ENCODE data around the gene MGAT5.
"Not testable (repeated sequence)": the region's sequence is repeated elsewhere in the genome, so short reads cannot be mapped to it uniquely, and the experiment has no call there.

Gene MGAT5

DNA sequence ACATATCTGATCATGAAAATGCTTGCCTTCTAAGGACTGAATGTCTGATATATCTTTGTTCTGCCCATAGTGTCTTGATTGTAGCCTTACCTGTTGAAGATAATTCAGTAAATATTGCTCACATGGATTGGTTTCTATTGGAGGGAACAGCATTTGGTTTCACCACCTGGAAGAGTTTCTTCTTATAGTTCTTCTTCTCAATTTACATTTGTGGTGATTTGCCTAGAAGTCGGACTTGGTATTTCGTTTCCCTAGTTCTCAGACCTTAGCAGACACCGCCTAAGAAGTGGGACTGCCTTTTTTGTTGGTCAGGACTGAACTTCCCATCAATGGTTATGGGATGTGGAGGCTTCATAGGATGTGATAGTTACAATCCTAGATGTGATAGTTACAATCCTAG, 20.2 kb downstream of the MGAT5 start:
- DNase-seq (ENCODE audit: extremely low spot score, insufficient read length, low read depth) (no peak), FAIRE-seq (peak; percentile 63)

DNA sequence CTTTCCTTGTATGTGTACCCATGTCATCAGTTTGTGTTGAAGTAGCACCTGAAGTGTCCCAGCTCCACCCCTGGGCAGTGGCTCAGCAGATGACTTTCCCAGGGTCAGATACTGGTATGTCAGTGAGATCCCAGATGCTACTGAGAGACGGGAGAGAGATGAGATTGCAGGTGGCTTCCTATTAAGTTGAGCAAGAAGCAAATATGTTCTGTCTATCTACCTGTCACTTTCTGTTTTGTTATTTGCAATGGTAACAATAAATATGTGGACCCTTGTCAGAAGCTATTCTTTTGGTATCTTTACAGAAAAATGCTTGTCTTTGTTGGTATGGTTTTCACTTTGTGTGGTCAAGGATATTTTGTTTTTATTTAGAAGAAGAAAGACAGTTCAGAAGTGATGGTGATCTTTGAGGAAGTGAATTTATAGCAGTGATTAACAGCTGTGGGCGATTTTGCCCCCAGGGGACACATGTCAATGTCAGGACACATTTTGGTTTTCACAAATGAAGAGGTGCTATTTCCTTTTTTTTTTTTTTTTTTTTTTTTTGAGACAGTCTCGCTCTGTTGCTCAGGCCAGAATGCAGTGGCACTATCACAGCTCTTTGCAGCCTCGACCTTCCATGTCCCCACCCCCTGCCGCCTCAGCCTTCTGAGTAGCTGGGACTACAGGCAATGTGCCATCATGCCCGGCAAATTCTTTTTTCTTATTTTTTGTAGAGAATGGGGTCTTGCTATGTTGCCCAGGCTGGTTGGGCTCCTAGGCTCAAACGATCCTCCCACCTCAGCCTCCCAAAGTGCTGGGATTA, 21.4 kb downstream of the MGAT5 start:
- DNase-seq (ENCODE audit: extremely low spot score, insufficient read length, low read depth) (no peak), FAIRE-seq (peak; percentile 98)

DNA sequence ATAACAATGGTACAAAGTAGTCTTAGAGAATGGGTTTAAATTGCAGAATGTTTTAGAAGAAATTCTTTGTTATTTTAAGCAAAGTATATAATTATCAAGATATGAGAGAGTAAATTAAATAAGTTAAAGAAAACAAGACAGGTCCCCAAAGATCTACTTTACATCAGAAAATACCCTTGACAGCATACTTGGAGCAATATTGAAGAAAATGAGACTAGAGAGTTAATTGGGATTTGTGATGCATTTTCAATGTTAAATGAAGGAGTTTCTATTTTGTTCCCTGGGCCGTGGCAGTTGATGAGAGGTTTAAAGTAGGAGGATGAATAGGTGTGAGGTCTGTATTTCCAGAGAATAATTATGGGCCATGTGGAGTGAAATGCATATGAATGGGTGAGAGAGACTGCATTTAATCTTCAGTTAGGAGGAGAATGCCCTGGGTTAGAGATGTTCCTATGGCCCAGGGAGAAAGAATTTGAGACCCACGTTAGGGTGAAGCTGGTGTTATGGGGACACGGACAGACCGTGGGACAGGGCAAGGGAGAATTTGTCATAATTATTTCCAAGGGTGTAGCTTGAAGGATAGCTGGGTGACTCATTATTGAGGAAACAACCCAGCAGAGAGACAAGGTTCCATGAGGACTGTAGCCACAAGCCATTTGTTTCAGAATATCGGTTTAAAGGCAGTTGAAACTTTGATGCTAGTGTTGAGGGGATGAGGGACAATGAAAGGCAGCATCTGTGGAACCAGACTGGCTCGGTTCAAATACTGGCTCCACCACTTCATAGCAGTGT, 22.7 kb downstream of the MGAT5 start:
- DNase-seq (ENCODE audit: extremely low spot score, insufficient read length, low read depth): no peak
- FAIRE-seq: no peak

DNA sequence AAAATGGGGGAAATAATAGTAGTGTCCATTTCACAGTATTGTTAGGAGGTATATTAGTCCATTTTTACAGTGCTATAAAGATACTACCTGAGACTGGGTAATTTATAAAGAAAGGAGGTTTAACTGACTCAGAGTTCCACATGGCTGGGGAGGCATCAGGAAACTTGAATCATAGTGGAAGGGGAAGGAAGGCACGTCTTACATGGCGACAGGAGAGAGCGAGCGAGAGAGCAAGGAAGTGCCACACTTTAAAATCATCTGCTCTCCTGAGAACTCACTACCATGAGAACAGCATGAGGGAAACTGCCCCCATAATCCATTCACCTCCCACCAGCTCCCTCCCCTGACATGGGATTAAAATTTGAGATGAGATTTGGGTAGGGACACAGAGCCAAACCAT, 23.4 kb downstream of the MGAT5 start:
- FAIRE-seq (no peak), DNase-seq (ENCODE audit: extremely low spot score, insufficient read length, low read depth) (no peak)

DNA sequence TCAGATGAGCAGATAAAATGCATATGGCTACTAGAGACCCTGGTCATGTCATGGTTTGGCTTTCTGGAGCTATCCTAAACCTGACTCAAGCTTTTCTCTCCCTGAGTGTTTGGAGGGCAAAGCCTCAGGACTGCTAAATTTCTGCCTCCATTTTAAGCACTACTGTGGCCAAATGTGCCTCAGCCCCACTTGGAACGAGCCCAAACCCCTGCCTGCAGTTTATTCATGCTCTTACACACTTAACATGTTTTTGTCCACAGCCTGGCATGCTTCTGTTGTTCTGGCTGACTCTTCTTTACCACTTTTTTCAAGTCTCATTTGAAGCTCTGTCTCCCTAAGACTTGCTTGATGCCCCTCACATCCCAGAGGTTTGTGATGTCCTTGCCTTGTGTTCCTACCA, 24.7 kb downstream of the MGAT5 start:
- DNase-seq (ENCODE audit: extremely low spot score, insufficient read length, low read depth) (no peak), FAIRE-seq (no peak)

DNA sequence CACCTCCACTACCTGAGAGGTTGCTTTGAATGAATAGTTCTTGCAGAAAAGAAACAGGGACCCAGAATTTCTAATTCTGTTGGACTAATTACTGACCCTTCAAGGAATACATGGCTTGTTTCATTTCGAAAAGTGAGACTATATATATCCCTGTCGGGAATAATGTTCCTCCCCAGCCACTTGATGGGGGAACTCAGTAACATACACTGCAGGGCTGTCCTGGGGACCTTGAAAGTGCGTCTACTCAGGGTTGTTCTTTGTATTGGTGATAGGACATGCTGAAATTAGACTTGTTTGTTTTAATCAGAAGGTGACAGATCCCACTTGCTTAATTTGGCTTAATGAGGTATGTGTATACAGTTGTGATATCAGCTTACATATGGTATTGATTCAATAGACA, 25.5 kb downstream of the MGAT5 start:
- FAIRE-seq (no peak), DNase-seq (ENCODE audit: extremely low spot score, insufficient read length, low read depth) (no peak)

DNA sequence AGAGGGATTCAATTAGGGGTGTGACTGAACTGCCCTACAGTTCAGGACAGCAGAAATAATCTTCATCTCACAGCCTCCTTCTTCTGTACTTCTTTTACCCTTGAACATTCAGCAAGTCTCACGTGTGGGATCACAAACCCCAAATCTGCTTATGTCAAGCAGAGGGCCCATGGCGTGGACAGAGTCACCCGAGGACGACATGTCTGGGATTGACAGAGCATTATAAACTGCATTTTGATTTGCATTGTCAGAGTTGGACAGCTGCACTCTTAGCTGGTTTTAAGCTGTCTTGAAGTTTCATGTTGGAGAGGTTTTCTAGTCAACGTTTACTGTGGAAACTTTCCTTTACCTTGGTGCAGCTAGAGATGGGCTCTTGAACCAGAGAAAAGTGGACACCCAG, 26.4 kb downstream of the MGAT5 start:
- FAIRE-seq (peak; percentile 39), DNase-seq (ENCODE audit: extremely low spot score, insufficient read length, low read depth) (no peak)

DNA sequence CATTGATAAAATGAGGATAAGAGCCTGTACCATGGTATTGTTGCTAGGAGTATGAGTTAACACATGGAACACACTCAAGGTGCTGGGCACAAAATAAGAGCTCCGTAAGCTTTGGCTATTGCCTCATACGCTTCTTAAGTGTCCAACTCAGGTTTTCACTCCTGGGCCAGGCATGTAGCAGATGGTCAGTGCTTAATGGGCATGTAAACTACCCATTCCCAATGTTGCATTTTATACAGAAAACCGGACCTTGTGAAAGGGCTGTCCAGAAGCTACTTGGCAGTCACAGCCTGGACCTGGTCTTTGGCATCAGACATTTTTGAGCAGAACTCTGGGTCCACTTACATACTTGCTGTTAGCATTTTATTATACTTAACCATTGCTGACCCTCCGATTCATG, 26.9 kb downstream of the MGAT5 start:
- no peak for DNase-seq (ENCODE audit: extremely low spot score, insufficient read length, low read depth)
- no peak for FAIRE-seq

DNA sequence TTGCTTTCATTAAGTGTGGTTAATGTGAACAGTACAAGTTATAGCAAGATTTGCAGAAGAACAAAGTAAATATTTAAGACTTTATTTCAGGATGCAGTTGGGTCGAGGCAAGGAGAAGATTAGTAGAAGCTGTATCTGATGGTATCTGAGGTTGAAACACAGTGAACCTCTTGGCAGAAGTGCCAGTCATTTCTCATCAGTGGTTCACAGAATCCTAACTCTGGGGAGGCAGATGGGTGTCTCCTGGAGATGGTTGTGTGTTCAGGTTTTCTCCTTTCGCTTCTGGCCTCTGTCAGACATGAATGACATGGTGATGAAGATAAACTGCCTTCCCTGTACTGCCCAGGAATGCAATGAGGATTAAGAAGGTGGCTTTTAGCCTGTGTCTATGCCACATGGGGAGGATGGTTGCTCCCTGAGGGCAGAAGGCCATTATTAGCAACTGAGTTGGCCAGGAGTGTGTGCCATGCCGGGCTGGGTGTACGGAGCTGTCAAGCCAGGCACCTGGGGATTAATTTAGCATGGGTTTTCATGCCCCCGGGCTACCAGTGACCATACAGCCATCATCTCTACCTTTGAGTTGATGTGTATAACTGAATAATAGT, 28.0 kb downstream of the MGAT5 start:
- no peak for DNase-seq (ENCODE audit: extremely low spot score, insufficient read length, low read depth)
- FAIRE-seq: peak; percentile 54

DNA sequence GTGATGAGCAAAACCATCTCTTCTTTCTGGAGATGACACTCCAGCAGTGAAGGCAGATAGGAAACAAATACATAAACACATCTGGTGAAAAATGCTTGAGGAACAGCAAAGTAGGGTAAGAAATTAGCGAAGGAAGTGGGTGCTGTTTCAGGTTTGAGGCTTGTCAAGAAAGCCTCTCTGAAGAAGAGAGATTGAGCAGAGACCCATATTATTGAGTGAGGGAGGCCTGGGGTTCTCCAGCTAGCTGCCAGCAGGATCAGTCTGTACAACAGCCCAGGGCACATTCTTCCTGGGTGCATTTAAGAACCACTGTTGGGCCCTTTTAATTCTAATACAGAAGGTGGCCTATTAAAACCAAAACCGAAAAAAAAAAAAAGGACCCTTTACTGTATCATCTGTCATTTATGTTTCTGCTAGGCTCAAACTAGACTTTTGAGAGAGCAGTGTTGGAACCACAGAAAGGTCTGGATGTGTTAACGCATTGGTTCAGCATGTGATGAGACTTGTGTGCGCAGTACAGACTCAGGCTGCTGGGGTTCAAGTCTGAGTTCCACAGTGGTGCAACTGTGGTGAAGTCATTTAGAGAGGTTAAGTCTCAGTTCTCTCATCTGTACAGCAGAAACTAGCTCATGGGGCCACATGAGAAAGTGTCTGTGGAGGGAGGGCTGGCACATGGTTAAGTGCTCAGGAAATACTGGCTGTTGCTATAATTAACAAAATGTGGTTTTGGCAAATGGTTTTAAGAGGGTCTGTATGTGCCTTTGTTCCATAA, 28.9 kb downstream of the MGAT5 start:
- no peak for DNase-seq (ENCODE audit: extremely low spot score, insufficient read length, low read depth)

DNA sequence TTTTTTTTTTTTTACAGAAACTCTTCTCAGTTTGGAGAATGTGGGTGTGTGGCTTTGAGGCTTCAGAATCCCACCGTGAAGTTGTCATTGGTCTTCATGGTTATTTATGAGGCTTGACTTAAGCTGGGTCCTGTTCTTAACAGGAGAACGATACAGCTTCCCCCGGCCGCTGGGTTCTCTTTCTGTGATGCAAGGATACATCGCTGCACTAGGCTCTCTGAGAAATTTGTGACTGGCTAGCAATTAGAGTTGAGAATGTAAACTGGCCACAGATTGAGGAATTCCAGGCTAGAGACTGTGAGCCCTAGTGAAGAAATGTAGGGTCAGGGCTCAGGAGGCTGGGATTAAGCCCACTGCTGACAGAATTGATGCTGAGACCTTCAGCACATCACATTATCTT, 29.8 kb downstream of the MGAT5 start:
- DNase-seq (ENCODE audit: extremely low spot score, insufficient read length, low read depth) (no peak), FAIRE-seq (no peak)

More for the DNA sequence above, 28.9 kb downstream of the MGAT5 start:
- peak; percentile 97 for FAIRE-seq

DNA sequence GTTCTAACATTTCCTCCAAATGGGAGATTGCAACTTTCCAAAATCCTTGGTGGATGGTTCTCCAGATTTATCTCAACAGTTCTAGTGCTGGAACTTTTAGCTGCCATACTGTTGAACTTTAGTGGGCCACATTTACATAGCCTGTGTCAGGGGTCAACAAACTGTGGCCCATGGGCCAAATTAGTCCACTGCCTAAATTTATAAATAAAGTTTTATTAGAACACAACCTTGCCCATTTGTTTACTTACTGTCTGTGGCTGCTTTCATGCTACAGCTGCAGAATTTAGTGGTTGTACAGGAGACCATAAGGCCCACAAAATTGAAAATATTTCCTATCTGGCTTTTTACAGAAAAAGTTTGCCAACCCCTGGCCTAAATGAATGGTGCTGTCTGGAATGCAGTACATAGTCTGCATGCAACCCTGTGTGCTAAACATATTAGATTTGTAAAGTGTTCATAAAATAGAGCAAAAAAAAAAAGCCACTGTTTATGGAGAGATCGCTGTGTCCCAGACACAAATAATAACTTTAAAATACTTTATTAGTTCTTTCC, 30.3 kb downstream of the MGAT5 start:
- no peak for FAIRE-seq

DNA sequence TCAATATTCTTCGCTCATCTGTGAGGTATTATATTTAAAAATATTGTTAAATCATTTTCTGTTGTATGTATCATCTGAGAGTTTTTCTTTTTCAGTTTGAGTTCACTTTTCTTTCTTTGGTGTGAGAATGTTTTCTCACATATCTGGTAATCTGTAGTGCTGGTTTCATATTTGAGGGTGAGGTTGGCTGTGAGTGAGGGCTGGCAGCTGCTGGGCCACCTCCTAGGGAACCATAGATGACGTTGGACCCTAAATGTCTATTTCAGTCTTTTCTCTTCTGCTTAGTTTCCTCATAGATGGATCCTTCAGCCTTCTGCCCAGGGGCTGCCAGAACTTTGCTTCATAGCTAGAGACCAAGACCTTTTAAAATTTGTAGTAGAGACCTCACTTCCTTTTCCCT, 33.5 kb downstream of the MGAT5 start:
- FAIRE-seq: peak; percentile 84

More for the DNA sequence above, 30.3 kb downstream of the MGAT5 start:
- DNase-seq (ENCODE audit: extremely low spot score, insufficient read length, low read depth): no peak

DNA sequence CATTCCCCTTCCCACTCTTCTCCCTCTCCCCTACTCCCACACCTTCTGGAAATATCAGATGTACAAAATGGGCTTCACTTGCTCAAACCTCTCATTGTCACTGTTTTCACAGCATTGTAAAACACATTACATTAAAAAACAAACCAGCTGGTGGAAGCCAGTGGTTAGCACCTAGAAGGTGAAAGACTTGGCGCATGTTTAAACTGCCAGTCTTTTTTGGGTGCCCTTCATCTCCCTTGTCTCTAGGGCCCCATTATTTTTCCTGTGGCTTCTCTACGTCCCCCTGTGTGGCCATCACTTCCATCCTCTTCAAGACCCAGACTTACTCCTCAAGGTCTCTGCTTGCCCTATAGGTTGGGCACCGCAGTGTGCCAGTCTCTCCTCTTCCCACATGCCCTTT, 34.9 kb downstream of the MGAT5 start:
- no peak for DNase-seq (ENCODE audit: extremely low spot score, insufficient read length, low read depth)
- peak; percentile 45 for FAIRE-seq

More for the DNA sequence above, 33.5 kb downstream of the MGAT5 start:
- no peak for DNase-seq (ENCODE audit: extremely low spot score, insufficient read length, low read depth)

DNA sequence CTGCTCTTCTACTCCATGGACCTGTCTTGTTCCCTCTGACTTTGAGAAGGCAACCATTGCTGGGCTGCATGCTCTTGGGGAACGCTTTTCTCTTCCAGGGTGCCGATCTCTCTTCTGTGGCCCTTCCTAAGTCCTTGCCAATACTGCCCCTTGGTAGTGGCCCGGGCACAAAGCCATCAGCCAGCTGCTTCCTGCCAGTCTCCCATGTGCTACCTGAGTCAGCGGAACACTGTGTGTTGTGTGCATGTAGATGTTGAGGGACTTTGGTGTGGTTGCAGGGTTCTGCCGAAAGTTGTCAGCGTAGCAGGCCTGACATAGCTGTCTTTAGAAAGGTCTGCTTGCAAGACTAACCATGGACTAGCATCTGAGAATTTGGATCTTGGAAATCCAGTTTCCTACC, 35.4 kb downstream of the MGAT5 start:
- FAIRE-seq (no peak), DNase-seq (ENCODE audit: extremely low spot score, insufficient read length, low read depth) (no peak)

DNA sequence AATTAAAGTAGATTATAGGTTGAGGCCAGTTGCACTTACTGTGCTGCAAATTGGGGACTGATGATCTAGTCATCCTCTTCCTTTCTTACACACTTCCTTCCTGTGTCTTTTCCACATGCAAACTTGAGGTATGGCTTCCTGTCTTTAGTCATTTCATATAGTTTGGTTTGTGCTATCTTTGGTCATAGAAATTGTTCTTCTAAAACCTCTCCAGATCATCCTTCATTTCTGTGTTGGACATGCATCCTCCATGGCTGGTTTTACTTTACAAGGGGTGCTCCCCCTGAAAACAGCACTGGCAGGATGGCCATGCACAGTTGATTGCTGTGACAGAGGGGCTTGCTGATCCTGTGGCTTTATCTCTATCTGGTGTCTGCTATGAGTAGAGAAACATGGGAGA, 36.5 kb downstream of the MGAT5 start:
- DNase-seq (ENCODE audit: extremely low spot score, insufficient read length, low read depth): no peak

DNA sequence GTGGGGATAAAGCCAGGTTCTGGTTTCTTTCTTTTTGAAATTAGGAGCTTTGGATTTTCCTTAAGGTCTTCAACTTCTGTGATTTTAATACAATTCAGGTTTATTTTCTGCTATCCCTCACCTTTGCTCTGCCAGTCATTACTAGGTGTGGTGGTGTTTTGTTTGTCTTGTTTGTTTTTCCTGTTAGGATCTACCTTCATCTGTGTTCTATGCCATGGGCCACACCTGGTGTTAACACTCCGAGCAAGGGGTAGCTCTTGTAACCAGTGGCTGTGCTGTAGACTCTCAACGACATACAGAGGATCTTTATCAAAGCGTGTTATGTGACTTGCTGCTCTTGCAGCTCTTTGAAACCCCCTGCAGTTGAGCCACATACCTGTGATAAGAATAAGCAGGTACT, 38.6 kb downstream of the MGAT5 start:
- FAIRE-seq (no peak), DNase-seq (ENCODE audit: extremely low spot score, insufficient read length, low read depth) (no peak)

More for the DNA sequence above, 36.5 kb downstream of the MGAT5 start:
- peak; percentile 86 for FAIRE-seq

DNA sequence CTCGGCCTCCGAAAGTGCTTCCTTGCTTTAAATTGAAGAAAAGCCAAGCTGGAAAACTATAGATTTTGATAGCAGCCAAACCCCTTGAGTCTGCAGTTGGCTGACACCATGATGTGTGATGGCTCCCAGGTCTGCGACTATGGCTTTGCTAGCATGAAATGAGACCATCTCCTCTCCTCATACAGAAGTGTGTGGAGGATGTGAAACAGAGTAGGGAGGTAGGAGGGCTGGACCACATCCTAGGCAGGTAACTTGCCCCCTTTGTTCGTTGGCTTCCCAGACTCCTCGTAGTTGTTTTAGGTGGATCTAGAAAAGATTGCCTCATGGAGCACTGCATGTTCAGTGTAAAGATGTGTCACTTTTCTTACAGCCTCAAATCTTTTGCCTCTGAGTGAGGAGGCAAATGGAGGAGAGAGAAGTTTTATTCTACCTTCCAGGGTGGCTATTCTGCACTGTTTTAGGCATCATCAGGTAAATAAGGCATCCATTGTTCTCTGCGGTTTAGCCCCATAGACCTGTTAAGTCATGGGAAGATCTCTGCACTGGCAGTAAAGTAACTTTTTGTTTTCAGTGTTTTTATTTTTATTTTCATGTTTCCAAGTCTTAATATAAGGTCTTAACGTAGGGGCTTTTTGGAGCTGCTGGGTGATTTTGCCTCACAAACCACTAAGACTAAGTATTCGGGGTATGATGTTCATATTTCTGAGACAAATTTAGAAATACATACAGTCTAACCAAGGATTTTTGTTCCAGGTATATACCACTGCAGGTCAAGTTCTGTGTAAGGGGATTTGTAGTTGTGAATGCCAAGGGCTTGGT, 40.1 kb downstream of the MGAT5 start:
- no peak for FAIRE-seq
- no peak for DNase-seq (ENCODE audit: extremely low spot score, insufficient read length, low read depth)

DNA sequence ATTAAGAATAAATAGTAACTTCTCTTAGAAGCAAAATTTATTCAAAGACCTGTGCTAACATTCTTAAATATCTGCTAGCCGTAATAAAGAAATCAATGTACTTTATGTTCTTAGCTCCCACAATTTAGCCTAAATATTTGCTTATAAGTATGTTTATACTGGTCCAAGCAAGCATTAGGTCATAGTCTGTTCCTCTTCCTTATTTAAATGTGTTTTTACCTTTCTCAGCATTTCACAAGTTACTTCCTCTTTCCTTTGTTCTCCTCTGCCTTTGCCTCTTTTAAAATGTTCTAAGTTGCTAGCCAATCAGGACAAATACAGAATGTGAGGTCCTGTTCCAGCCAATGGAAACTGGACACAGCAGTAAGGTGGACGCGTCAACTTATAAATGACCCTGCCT, 40.7 kb downstream of the MGAT5 start:
- not testable (repeated sequence) for DNase-seq (ENCODE audit: extremely low spot score, insufficient read length, low read depth); FAIRE-seq
